ENCODE results near the gene LMO1.

LMO1 gene

DNA sequence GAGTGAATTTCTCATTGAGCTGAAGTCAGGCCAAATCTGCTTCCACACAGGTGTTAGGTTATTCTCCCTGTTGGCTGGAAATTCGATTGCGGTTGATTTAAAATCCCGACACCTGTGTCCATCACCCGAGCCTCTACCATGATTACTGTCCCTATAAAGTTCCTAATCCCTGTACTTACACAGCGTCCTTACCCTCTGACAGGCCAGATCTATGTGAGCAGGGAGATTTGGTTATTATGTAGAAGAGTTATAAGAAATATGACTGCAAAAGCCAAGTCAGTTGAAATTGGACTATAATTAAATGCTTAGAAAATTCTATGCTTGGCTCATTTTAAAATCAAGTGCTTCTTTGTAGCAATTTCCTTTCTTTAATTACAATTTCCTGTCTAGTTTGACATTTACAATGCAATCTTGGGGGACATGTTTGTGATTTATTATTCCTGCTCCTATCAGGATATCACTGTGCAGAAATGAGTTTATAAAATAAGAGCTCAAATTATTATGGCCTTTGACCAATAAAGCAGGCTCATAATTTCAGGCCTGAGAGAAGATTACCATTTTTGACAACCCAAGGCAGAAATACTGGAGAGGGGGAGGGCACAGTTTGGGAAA, 32.5 kb upstream of the LMO1 start:
- H3K9me3 ChIP-seq (ENCODE audit: control insufficient read depth in 1 of 2, low read length in 2 of 2) = no peaks in the 10 kb centered on the region
- no peaks in the 10 kb centered on the region for H3K4me1 ChIP-seq (ENCODE audit: control insufficient read depth in 1 of 2, insufficient read depth in 2 of 2, low read length in 2 of 2)
- H3K27me3 ChIP-seq (ENCODE audit: low read depth, low read length) = no peaks in the 10 kb centered on the region
- H3K27ac ChIP-seq (ENCODE audit: low read length) = no peak overlapping the region
- no peaks in the 10 kb centered on the region for H3K36me3 ChIP-seq (ENCODE audit: control insufficient read depth in 1 of 2, insufficient read depth in 2 of 2, low read length in 2 of 2)
- H3K4me3 ChIP-seq (ENCODE audit: low read depth in 1 of 2, low read length in 2 of 2) = no peak overlapping the region

GRCh38 chr11:8294251-8294935, 30.7 kb upstream of the LMO1 start:
- H3K27me3 ChIP-seq (ENCODE audit: low read depth, low read length) = no peaks in the 10 kb centered on the region
- no peaks in the 10 kb centered on the region for H3K9me3 ChIP-seq (ENCODE audit: control insufficient read depth in 1 of 2, low read length in 2 of 2)
- no peak overlapping the region for H3K4me3 ChIP-seq (ENCODE audit: low read depth in 1 of 2, low read length in 2 of 2)

DNA sequence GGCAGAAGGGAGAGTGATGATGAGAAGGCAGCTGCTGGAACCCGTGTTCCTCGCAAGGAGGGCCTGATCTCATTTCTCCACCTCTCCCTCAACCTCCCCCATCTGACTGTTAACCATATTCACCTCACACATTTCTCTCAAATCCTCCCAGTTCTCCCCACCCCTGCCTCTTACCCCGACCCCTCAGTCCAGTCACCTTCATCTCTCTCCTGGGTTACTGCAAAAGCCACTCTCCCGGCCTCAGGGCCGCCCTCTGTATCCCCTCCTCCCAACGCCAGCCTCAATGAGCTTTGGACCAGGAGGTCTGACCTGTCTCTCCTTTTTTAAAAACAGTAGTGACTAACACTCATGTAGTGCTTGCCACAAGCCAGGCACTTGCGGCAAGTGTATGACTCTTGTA, 29.5 kb upstream of the LMO1 start:
- no peaks in the 10 kb centered on the region for H3K9me3 ChIP-seq (ENCODE audit: control insufficient read depth in 1 of 2, low read length in 2 of 2)

More at GRCh38 chr11:8294251-8294935, 30.7 kb upstream of the LMO1 start:
- Histone ChIP-seq H3K27ac (ENCODE audit: low read length) (no peak overlapping the region), H3K36me3 (ENCODE audit: control insufficient read depth in 1 of 2, insufficient read depth in 2 of 2, low read length in 2 of 2) (no peaks in the 10 kb centered on the region), H3K4me1 (ENCODE audit: control insufficient read depth in 1 of 2, insufficient read depth in 2 of 2, low read length in 2 of 2) (peaks cover 0 to 7% of the 10 kb centered on the region in 2 donors)

DNA sequence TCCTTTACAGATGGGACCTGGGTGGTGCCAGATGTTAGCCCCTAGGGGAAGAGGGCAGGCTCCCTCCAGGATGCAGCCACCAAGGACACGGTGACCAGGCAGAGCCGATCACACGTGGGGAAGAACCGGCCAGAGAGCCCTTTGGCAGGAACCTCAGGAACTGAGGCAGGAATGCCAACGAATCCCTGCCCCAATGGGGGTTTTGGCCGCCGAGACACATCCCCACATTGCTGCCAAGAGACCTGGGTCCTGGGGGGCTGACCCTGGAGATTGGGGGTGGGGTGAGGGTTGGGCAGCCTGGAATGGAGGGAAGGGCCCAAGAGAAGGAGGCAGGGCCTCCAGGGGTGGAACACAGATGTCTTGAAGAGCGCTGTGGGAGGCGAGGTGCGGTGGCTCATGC, 28.7 kb upstream of the LMO1 start:
- Histone ChIP-seq H3K4me3 (ENCODE audit: low read depth in 1 of 2, low read length in 2 of 2) (no peak overlapping the region), H3K4me1 (ENCODE audit: control insufficient read depth in 1 of 2, insufficient read depth in 2 of 2, low read length in 2 of 2) (peaks cover 0 to 7% of the 10 kb centered on the region in 2 donors), H3K27me3 (ENCODE audit: low read depth, low read length) (no peaks in the 10 kb centered on the region), H3K36me3 (ENCODE audit: control insufficient read depth in 1 of 2, insufficient read depth in 2 of 2, low read length in 2 of 2) (no peaks in the 10 kb centered on the region), H3K27ac (ENCODE audit: low read length) (no peak overlapping the region), H3K9me3 (ENCODE audit: control insufficient read depth in 1 of 2, low read length in 2 of 2) (no peaks in the 10 kb centered on the region)

More for the DNA sequence above, 29.5 kb upstream of the LMO1 start:
- Histone ChIP-seq H3K4me1 (ENCODE audit: control insufficient read depth in 1 of 2, insufficient read depth in 2 of 2, low read length in 2 of 2) (peaks cover 0 to 7% of the 10 kb centered on the region in 2 donors), H3K27ac (ENCODE audit: low read length) (no peak overlapping the region), H3K4me3 (ENCODE audit: low read depth in 1 of 2, low read length in 2 of 2) (no peak overlapping the region), H3K36me3 (ENCODE audit: control insufficient read depth in 1 of 2, insufficient read depth in 2 of 2, low read length in 2 of 2) (no peaks in the 10 kb centered on the region), H3K27me3 (ENCODE audit: low read depth, low read length) (no peaks in the 10 kb centered on the region)

DNA sequence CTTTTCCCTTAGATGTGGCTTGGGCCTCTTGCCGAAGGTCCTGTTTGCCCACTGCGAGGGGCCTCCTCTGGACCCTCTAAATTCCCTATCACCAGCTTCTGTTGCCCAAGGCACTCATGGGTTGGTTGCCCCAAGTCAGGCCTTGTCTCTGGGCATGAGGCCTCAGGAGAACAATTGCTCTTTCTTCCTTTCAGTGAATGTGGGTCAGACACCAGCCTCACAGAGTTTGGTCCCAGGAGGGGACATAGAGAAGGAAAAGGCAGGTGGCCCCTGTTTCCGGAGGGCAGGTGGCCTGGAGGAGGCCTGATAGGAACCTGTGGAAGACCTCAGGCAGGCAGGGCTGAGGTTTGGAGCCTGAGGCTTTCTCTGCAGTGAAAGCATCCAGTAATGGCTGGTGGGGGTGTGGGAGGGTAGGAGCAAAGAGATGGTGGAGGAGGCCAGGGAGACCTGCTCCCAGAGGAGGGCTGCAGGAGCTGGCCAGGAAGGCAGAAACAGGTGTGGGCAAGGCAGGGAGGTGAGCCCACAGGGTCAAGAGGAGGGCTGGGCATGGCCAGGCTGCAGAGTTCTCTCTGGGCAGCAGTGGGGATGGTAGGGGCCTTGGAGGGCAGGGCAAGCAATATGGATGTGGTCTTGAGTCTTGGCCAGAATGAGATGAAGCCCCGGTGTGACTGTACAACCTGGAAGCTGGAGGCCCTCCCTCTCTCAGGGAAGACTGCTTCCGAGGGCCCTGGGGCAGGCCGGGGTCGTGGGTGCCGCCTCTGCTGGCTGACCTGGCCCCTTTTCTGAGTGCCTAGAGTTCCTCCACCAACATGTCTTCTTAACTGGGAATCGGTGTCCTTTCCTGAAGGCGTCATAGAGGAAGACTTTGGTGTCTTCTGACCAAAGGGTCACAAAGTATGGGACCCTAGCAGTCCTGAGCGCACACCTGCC, 28.0 kb upstream of the LMO1 start:
- H3K27ac ChIP-seq (ENCODE audit: low read length) = no peak overlapping the region

GRCh38 chr11:8290081-8290810, 26.6 kb upstream of the LMO1 start:
- no peaks in the 10 kb centered on the region for H3K27me3 ChIP-seq (ENCODE audit: low read depth, low read length)
- no peaks in the 10 kb centered on the region for H3K36me3 ChIP-seq (ENCODE audit: control insufficient read depth in 1 of 2, insufficient read depth in 2 of 2, low read length in 2 of 2)
- H3K4me3 ChIP-seq (ENCODE audit: low read depth in 1 of 2, low read length in 2 of 2) = no peak overlapping the region
- no peaks in the 10 kb centered on the region for H3K9me3 ChIP-seq (ENCODE audit: control insufficient read depth in 1 of 2, low read length in 2 of 2)
- H3K27ac ChIP-seq (ENCODE audit: low read length) = no peak overlapping the region
- peaks cover 0 to 7% of the 10 kb centered on the region in 2 donors for H3K4me1 ChIP-seq (ENCODE audit: control insufficient read depth in 1 of 2, insufficient read depth in 2 of 2, low read length in 2 of 2)

More for the DNA sequence above, 28.0 kb upstream of the LMO1 start:
- no peaks in the 10 kb centered on the region for H3K9me3 ChIP-seq (ENCODE audit: control insufficient read depth in 1 of 2, low read length in 2 of 2)
- H3K36me3 ChIP-seq (ENCODE audit: control insufficient read depth in 1 of 2, insufficient read depth in 2 of 2, low read length in 2 of 2) = no peaks in the 10 kb centered on the region
- H3K4me3 ChIP-seq (ENCODE audit: low read depth in 1 of 2, low read length in 2 of 2) = no peak overlapping the region
- peaks cover 0 to 7% of the 10 kb centered on the region in 2 donors for H3K4me1 ChIP-seq (ENCODE audit: control insufficient read depth in 1 of 2, insufficient read depth in 2 of 2, low read length in 2 of 2)
- no peaks in the 10 kb centered on the region for H3K27me3 ChIP-seq (ENCODE audit: low read depth, low read length)

DNA sequence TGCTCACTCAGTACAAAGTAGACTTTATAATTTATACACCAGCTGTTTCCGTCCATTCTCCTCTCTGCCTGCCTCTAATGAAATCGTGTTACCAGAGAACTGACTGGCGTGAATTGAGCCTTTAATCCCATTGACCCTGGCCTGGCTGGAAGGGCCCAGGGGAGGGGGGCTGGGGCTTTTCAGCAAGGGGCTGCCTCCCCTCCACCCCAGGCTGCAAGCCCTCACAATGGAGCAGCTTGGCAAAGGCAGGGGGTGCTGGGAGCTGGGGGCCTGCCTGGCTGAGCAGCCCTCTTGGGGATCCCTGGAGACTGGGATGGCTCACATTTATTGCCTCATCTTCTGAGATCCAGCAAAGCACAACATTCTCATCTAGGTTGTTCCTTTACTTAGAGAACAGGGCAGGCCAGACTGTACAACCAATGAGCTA, 25.8 kb upstream of the LMO1 start:
- Histone ChIP-seq H3K4me3 (ENCODE audit: low read depth in 1 of 2, low read length in 2 of 2) (no peak overlapping the region), H3K27ac (ENCODE audit: low read length) (no peak overlapping the region), H3K9me3 (ENCODE audit: control insufficient read depth in 1 of 2, low read length in 2 of 2) (no peaks in the 10 kb centered on the region), H3K36me3 (ENCODE audit: control insufficient read depth in 1 of 2, insufficient read depth in 2 of 2, low read length in 2 of 2) (no peaks in the 10 kb centered on the region), H3K4me1 (ENCODE audit: control insufficient read depth in 1 of 2, insufficient read depth in 2 of 2, low read length in 2 of 2) (peaks cover 0 to 7% of the 10 kb centered on the region in 2 donors), H3K27me3 (ENCODE audit: low read depth, low read length) (no peaks in the 10 kb centered on the region)

- peaks cover 0 to 7% of the 10 kb centered on the region in 2 donors for H3K4me1 ChIP-seq (ENCODE audit: control insufficient read depth in 1 of 2, insufficient read depth in 2 of 2, low read length in 2 of 2)
- H3K27ac ChIP-seq (ENCODE audit: low read length) = no peak overlapping the region
- H3K4me3 ChIP-seq (ENCODE audit: low read depth in 1 of 2, low read length in 2 of 2) = no peak overlapping the region
- H3K27me3 ChIP-seq (ENCODE audit: low read depth, low read length) = no peaks in the 10 kb centered on the region
- no peaks in the 10 kb centered on the region for H3K36me3 ChIP-seq (ENCODE audit: control insufficient read depth in 1 of 2, insufficient read depth in 2 of 2, low read length in 2 of 2)
- H3K9me3 ChIP-seq (ENCODE audit: control insufficient read depth in 1 of 2, low read length in 2 of 2) = no peaks in the 10 kb centered on the region
Measured at GRCh38 chr11:8288824-8289491, 25.3 kb upstream of the LMO1 start.

DNA sequence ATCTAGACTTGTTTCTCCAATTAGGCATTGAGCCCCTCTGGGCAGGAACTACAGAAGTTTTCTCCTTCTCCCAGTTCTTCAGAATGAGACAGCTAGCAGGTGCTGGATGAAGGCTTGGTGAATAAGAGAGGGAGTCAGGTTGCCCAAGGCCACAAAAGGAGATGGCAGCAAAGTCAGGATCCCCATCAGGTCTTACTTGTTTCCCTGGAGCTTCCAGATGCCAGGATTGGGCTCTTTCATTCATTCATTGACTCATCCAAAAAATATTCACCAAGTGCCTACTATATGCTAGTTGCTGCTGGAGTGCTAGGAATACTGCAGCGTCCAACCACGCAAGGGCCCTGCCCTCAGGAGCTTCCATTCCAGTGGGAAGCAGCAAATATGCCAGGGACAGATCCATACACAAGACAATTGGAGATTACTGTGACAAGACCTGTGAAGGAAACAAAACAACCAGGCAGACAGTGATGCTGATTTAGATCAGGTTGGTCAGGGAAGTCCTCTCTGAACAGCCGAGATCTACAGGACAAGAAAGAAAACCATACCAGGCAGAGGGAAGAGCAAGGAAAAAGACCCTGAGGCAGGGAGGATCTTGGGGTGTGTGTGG, 24.6 kb upstream of the LMO1 start:
- peaks cover 0 to 7% of the 10 kb centered on the region in 2 donors for H3K4me1 ChIP-seq (ENCODE audit: control insufficient read depth in 1 of 2, insufficient read depth in 2 of 2, low read length in 2 of 2)
- no peaks in the 10 kb centered on the region for H3K27me3 ChIP-seq (ENCODE audit: low read depth, low read length)
- no peaks in the 10 kb centered on the region for H3K9me3 ChIP-seq (ENCODE audit: control insufficient read depth in 1 of 2, low read length in 2 of 2)
- no peak overlapping the region for H3K27ac ChIP-seq (ENCODE audit: low read length)
- H3K36me3 ChIP-seq (ENCODE audit: control insufficient read depth in 1 of 2, insufficient read depth in 2 of 2, low read length in 2 of 2) = no peaks in the 10 kb centered on the region
- H3K4me3 ChIP-seq (ENCODE audit: low read depth in 1 of 2, low read length in 2 of 2) = no peak overlapping the region

- Histone ChIP-seq H3K36me3 (ENCODE audit: control insufficient read depth in 1 of 2, insufficient read depth in 2 of 2, low read length in 2 of 2) (no peaks in the 10 kb centered on the region), H3K9me3 (ENCODE audit: control insufficient read depth in 1 of 2, low read length in 2 of 2) (no peaks in the 10 kb centered on the region), H3K4me1 (ENCODE audit: control insufficient read depth in 1 of 2, insufficient read depth in 2 of 2, low read length in 2 of 2) (peaks cover 0 to 7% of the 10 kb centered on the region in 2 donors), H3K27me3 (ENCODE audit: low read depth, low read length) (peaks cover 3% of the 10 kb centered on the region), H3K27ac (ENCODE audit: low read length) (no peak overlapping the region), H3K4me3 (ENCODE audit: low read depth in 1 of 2, low read length in 2 of 2) (no peak overlapping the region)
Measured at GRCh38 chr11:8287703-8288102, 24.0 kb upstream of the LMO1 start.
